ENCODE measurements around the gene TRIM67.

- TF ChIP-seq CTCF (IDR thresholded peaks at IDR 0.05) (no peak), EP300 (IDR thresholded peaks at IDR 0.05) (no peak)
Measured at GRCh38 chr1:231121533-231121932, 40.3 kb upstream of the TRIM67 start.

Data from stomach (tissue), 4 donors.